ENCODE results near the gene TNFRSF11A.

The TNFRSF11A gene

DNA sequence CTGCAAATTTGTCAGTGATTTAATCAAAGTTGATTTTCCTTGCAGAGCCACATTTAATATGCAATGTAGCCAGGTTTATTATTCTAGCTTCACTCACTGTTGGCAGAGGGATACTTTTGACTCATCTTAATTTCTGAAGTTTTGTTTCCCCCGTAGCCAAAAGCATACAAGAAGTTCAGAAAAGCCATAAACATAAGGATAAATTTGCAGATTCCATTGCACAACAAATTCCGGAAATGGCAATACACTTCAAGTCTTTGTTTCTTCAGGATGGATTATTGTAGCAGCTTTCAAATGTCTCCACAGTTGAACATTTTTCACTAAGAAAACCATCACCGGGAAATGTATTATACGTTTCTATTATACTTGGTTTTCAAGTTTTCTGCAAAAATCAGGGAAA lies 109.7 kb downstream of the TNFRSF11A start:
- no peaks in the 10 kb centered on the region for H3K36me3 ChIP-seq (ENCODE audit: insufficient read depth, low read length)
- TF ChIP-seq POLR2AphosphoS5 (IDR thresholded peaks at IDR 0.05; ENCODE audit: borderline replicate concordance, low read depth, low read length) (no peak), EZH2 (IDR thresholded peaks at IDR 0.05) (no peak), FOXP2 (optimal IDR thresholded peaks at IDR 0.05; ENCODE audit: control extremely low read depth, extremely low read length, insufficient read depth) (no peak)
- no peaks in the 10 kb centered on the region for H3K9me3 ChIP-seq (ENCODE audit: low read depth, low read length)
- DNase-seq (ENCODE audit: low read depth, low spot score) = no peak
- H3K27ac ChIP-seq = no peak overlapping the region
- H3K9ac ChIP-seq (ENCODE audit: insufficient read length) = no peak overlapping the region
- H3K4me3 ChIP-seq = no peak overlapping the region

GRCh38 chr18:62435435-62436031 lies 110.4 kb downstream of the TNFRSF11A start:
- no peaks in the 10 kb centered on the region for H3K36me3 ChIP-seq (ENCODE audit: insufficient read depth, low read length)

GRCh38 chr18:62436636-62437234 lies 111.6 kb downstream of the TNFRSF11A start:
- no peak overlapping the region for H3K4me3 ChIP-seq
- H3K27ac ChIP-seq = no peak overlapping the region
- no peaks in the 10 kb centered on the region for H3K36me3 ChIP-seq (ENCODE audit: insufficient read depth, low read length)
- TF ChIP-seq EZH2 (IDR thresholded peaks at IDR 0.05) (no peak), POLR2AphosphoS5 (IDR thresholded peaks at IDR 0.05; ENCODE audit: borderline replicate concordance, low read depth, low read length) (no peak), FOXP2 (optimal IDR thresholded peaks at IDR 0.05; ENCODE audit: control extremely low read depth, extremely low read length, insufficient read depth) (no peak)
- no peak overlapping the region for H3K9ac ChIP-seq (ENCODE audit: insufficient read length)
- DNase-seq (ENCODE audit: low read depth, low spot score) = no peak
- no peaks in the 10 kb centered on the region for H3K9me3 ChIP-seq (ENCODE audit: low read depth, low read length)

More at GRCh38 chr18:62435435-62436031, 110.4 kb downstream of the TNFRSF11A start:
- H3K9ac ChIP-seq (ENCODE audit: insufficient read length) = no peak overlapping the region
- H3K27ac ChIP-seq = no peak overlapping the region
- H3K4me3 ChIP-seq = no peak overlapping the region
- H3K9me3 ChIP-seq (ENCODE audit: low read depth, low read length) = no peaks in the 10 kb centered on the region
- no peak for DNase-seq (ENCODE audit: low read depth, low spot score)
- TF ChIP-seq EZH2 (IDR thresholded peaks at IDR 0.05) (no peak), FOXP2 (optimal IDR thresholded peaks at IDR 0.05; ENCODE audit: control extremely low read depth, extremely low read length, insufficient read depth) (no peak), POLR2AphosphoS5 (IDR thresholded peaks at IDR 0.05; ENCODE audit: borderline replicate concordance, low read depth, low read length) (no peak)

DNA sequence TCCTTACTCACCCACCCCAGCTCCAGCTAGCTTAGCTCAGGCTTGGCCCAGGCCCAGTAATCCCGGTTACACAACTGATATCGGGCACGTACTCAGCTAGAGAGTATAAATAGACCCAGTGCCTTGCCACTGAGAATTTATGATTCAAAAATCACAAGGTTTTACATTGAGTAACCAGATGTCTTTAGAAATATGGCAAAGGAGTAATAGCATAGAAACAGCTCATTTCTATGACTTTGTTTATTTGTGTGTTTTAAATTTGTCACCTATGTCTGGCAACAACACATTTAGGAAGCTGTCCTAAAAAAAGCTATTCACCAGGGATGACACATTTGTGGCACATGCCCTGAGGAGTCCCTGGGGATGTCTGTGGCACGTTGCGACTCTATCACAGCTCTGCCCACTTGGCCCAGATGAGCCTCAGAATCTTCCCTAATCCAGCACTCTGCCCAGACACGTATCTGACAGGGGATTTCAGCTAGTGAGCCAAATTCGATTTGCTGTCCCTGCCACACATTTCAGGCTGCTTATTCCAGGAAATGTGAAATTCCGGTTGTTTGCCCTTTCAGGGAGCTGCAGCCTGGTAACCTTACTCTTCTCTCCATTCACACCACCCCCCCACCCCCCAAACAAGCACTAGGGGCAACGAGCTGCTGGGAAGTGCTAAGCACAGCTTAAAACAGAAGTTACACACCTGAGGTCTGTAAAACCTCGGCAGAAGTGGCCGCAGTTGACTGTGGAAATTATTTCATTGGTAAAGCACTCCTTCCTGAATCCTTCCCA lies 112.3 kb downstream of the TNFRSF11A start:
- TF ChIP-seq EZH2 (IDR thresholded peaks at IDR 0.05) (no peak), POLR2AphosphoS5 (IDR thresholded peaks at IDR 0.05; ENCODE audit: borderline replicate concordance, low read depth, low read length) (no peak), FOXP2 (optimal IDR thresholded peaks at IDR 0.05; ENCODE audit: control extremely low read depth, extremely low read length, insufficient read depth) (no peak)
- no peak for DNase-seq (ENCODE audit: low read depth, low spot score)
- no peak overlapping the region for H3K4me3 ChIP-seq
- H3K36me3 ChIP-seq (ENCODE audit: insufficient read depth, low read length) = no peaks in the 10 kb centered on the region
- no peaks in the 10 kb centered on the region for H3K9me3 ChIP-seq (ENCODE audit: low read depth, low read length)
- H3K27ac ChIP-seq = no peak overlapping the region
- H3K9ac ChIP-seq (ENCODE audit: insufficient read length) = no peak overlapping the region

- no peak overlapping the region for H3K4me3 ChIP-seq
- H3K9me3 ChIP-seq (ENCODE audit: low read depth, low read length) = no peaks in the 10 kb centered on the region
- H3K9ac ChIP-seq (ENCODE audit: insufficient read length) = no peak overlapping the region
- no peak overlapping the region for H3K27ac ChIP-seq
- TF ChIP-seq FOXP2 (optimal IDR thresholded peaks at IDR 0.05; ENCODE audit: control extremely low read depth, extremely low read length, insufficient read depth) (no peak), POLR2AphosphoS5 (IDR thresholded peaks at IDR 0.05; ENCODE audit: borderline replicate concordance, low read depth, low read length) (no peak), EZH2 (IDR thresholded peaks at IDR 0.05) (no peak)
- no peak for DNase-seq (ENCODE audit: low read depth, low spot score)
- no peaks in the 10 kb centered on the region for H3K36me3 ChIP-seq (ENCODE audit: insufficient read depth, low read length)
These were observed 112.9 kb downstream of the TNFRSF11A start for GRCh38 chr18:62438018-62438329.

DNA sequence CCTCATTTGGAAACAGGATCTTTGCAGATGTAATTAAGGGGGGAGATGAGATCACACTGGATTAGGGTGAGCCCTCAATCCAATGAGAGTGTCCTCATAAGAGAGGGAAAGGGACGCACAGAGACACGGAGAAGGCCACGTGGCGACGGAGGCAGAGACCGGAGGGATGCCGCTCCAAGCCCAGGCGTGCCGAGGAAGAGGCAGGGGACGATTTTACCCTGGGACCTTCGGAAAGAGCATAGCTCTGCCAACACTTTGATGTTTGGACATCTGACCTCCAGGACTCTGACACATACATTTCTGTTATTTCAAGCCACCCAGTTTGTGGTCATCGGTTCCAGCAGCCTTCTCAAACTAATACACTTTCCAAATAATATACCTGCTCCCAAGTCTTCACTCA lies 113.3 kb downstream of the TNFRSF11A start:
- no peak for DNase-seq (ENCODE audit: low read depth, low spot score)
- H3K36me3 ChIP-seq (ENCODE audit: insufficient read depth, low read length) = no peaks in the 10 kb centered on the region
- TF ChIP-seq FOXP2 (optimal IDR thresholded peaks at IDR 0.05; ENCODE audit: control extremely low read depth, extremely low read length, insufficient read depth) (no peak), EZH2 (IDR thresholded peaks at IDR 0.05) (no peak), POLR2AphosphoS5 (IDR thresholded peaks at IDR 0.05; ENCODE audit: borderline replicate concordance, low read depth, low read length) (no peak)
- no peak overlapping the region for H3K4me3 ChIP-seq
- no peaks in the 10 kb centered on the region for H3K9me3 ChIP-seq (ENCODE audit: low read depth, low read length)
- H3K9ac ChIP-seq (ENCODE audit: insufficient read length) = no peak overlapping the region
- no peak overlapping the region for H3K27ac ChIP-seq

DNA sequence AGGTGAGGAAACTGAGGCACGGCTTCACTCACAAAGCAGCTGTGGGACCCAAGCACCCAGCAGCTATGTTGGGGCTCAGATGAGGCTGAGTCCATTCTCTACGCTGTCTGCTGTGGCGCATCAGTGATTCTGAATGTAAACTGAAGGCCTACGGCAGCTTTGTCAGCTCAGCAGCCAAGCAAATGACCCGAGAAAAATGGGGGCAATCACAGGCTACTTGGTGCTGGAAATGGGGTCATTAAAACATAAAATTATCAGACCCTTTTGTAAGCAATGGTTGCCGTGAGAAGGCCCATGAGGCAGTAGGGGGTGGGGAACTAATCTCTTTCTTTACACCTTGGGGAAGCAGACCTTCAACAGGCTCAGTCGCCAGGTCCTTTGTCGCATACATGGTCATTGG lies 113.8 kb downstream of the TNFRSF11A start:
- Histone ChIP-seq H3K9me3 (ENCODE audit: low read depth, low read length) (no peaks in the 10 kb centered on the region), H3K27ac (no peak overlapping the region), H3K4me3 (no peak overlapping the region), H3K9ac (ENCODE audit: insufficient read length) (no peak overlapping the region), H3K36me3 (ENCODE audit: insufficient read depth, low read length) (no peaks in the 10 kb centered on the region)
- DNase-seq (ENCODE audit: low read depth, low spot score) = no peak
- no peak for TF ChIP-seq EZH2 (IDR thresholded peaks at IDR 0.05)
- no peak for TF ChIP-seq FOXP2 (optimal IDR thresholded peaks at IDR 0.05; ENCODE audit: control extremely low read depth, extremely low read length, insufficient read depth)
- TF ChIP-seq POLR2AphosphoS5 (IDR thresholded peaks at IDR 0.05; ENCODE audit: borderline replicate concordance, low read depth, low read length) = no peak
